HepG2 (cell line): ENCODE data around the gene QKI. TPM values are rescaled to one million over a fixed set of nuclear protein-coding genes. Genes with fewer than 3 reads are reported as not detected.

Experiments
- ATM ChIP-seq: fragments of 450-650 bp; IDR thresholded peaks from 2 replicates; pipeline ENCODE4 v1.7.1; 2017; ENCODE audit warnings: mild to moderate bottlenecking, borderline replicate concordance
- GATA4 ChIP-seq: sonication (generic); IDR thresholded peaks from 2 replicates; pipeline ENCODE4 v1.6.1; 2016; ENCODE audit warnings: antibody characterized with exemption, low read depth, borderline replicate concordance
- IRF2 ChIP-seq: IDR thresholded peaks from 2 replicates; pipeline ENCODE4 v1.6.1; 2018; ENCODE audit warnings: missing genetic modification reagents, missing compliant biosample characterization
- ISX ChIP-seq: sonication (generic); formaldehyde crosslinking; conservative IDR thresholded peaks from 2 replicates; pipeline ENCODE4 v1.5.0; 2020; ENCODE audit warnings: missing genetic modification reagents
- KMT2A ChIP-seq: sonication (generic); formaldehyde crosslinking; IDR thresholded peaks from 2 replicates; pipeline ENCODE4 v1.4.0; 2020; ENCODE audit warnings: missing genetic modification reagents
- PLRG1 ChIP-seq: fragments of 450-650 bp; conservative IDR thresholded peaks from 2 replicates; pipeline ENCODE4 v1.6.1; 2016
- POGZ ChIP-seq: sonication (generic); formaldehyde crosslinking; IDR thresholded peaks from 2 replicates; pipeline ENCODE4 v1.4.0; 2020; ENCODE audit warnings: mild to moderate bottlenecking, missing genetic modification reagents
- POLR2G ChIP-seq: fragments of 200-400 bp; formaldehyde crosslinking; IDR thresholded peaks from 2 replicates; pipeline ENCODE4 v1.6.1; 2018; ENCODE audit warnings: mild to moderate bottlenecking, low read depth, low read length, moderate library complexity
- RXRA ChIP-seq: sonication (generic); formaldehyde crosslinking; IDR thresholded peaks from 2 replicates; pipeline ENCODE4 v1.5.1; 2020; ENCODE audit warnings: missing genetic modification reagents
- SAP130 ChIP-seq: IDR thresholded peaks from 2 replicates; pipeline ENCODE4 v1.6.1; 2016; ENCODE audit warnings: low read depth
- ZFYVE20 ChIP-seq: sonication (generic); formaldehyde crosslinking; IDR thresholded peaks from 2 replicates; pipeline ENCODE4 v1.8.0; 2023; ENCODE audit warnings: low read depth, mild to moderate bottlenecking, moderate library complexity, missing genetic modification reagents, borderline replicate concordance
- ZSCAN12 ChIP-seq: sonication (generic); formaldehyde crosslinking; IDR thresholded peaks from 2 replicates; pipeline ENCODE4 v1.9.0; 2021; ENCODE audit warnings: mild to moderate bottlenecking, missing genetic modification reagents
- polyA plus RNA-seq, 8 experiments: library from polyadenylated mRNA; depleted of rRNA in 3 of 8; stranded (reverse) in 7 of 8; unstranded in 1 of 8; fragments of >200 nt; fragmentation: Illumina TruSeq in 4 of 8; extraction: Trizol in 4 of 8; gene quantifications; 2 replicates each; pipeline versions ENCODE4 v1.2.1 to v1.2.3, GENCODE V29; 2011 to 2016; ENCODE audit warnings: low read depth in 4 of 8, missing spikeins in 1 of 8, mixed read lengths in 1 of 8; ENCODE audit not compliant: insufficient read depth in 1 of 8
- total RNA-seq, 5 experiments: library from RNA; depleted of rRNA; stranded (reverse); fragments of >200 nt; fragmentation: Illumina TruSeq; extraction: Trizol; gene quantifications; 2 replicates each; pipeline ENCODE4 v1.2.3, GENCODE V29; 2016; ENCODE audit warnings: low read depth in 1 of 5
- TF ChIP-seq, protein P1 (sequence below): sonication (generic); formaldehyde crosslinking; IDR thresholded peaks from 2 replicates; pipeline ENCODE4 v1.9.0; 2021; ENCODE audit warnings: missing genetic modification reagents, borderline replicate concordance
- TF ChIP-seq, protein P2 (sequence below): sonication (generic); formaldehyde crosslinking; IDR thresholded peaks from 2 replicates; pipeline ENCODE4 v1.4.0; 2020; ENCODE audit warnings: mild to moderate bottlenecking, missing genetic modification reagents
- TF ChIP-seq, protein P3 (sequence below): IDR thresholded peaks from 2 replicates; pipeline ENCODE4 v1.6.1; 2016; ENCODE audit warnings: low read depth, control low read depth
- TF ChIP-seq, protein P4 (sequence below): sonication (generic); formaldehyde crosslinking; IDR thresholded peaks from 2 replicates; pipeline ENCODE4; 2020; ENCODE audit warnings: missing genetic modification reagents, mild to moderate bottlenecking, borderline replicate concordance
- TF ChIP-seq, protein P5 (sequence below), 2 experiments: sonication (generic) in 1 of 2; formaldehyde crosslinking in 1 of 2; IDR thresholded peaks; 2 replicates each; pipeline versions ENCODE4 v1.5.1 to v1.6.1; 2011 to 2020; ENCODE audit warnings: borderline replicate concordance in 1 of 2, low read depth in 1 of 2, low read length in 1 of 2, mild to moderate bottlenecking in 1 of 2, missing genetic modification reagents in 1 of 2, moderate library complexity in 1 of 2

Gene QKI
- total and polyA plus RNA-seq, 2 of the 13 experiments (the other 11 are each of a cell fraction or from before 2014, with no cell fraction given), result 136 to 137 TPM

DNA sequence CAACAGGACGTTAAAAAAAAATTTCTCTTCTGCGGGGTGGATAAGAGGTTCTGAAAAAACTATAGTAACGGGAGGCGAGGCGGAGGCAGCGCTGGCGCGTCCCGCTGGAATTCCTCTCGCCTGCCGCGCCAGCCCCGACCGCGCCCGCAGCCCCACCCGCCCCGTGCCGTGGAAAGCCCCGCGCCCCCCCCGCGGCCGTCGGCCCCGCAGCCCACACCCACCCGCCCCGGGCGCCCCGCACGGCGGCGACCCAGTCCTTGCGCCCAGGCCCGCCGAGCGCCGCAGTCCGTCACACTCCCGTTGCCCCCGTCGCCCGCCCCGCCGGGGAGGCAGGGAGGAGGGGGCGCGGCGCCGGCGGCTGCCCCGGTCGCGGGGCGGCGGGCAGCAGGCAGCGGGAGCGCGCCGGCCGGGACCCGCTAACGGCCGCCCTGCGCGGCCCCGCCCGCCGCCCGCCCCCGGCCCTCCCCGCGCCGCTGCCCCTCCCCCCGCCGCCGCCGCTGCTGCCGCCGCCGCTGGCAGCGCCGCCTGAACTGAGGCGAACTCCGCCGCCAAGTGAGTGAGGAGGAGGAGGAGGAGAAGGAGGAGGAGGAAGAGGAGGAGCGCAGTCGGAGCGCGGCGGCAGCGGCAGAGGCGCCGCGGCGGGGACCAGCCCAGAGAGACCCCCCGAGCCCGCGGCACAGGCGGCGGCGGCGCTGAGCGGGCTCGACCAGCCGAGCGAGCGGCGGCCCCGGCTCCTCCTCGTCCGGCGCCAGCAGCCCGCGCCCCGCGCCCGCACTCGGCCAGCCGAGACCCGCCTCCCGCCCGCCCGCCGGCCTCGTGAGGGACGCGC is at the start of gene QKI (continued):
- TF ChIP-seq ATM (no peak), ZFYVE20 (CRISPR knock-in tag) (0 out of 2 replicates have a peak, but pooled peaks have one; percentile 3), RXRA (CRISPR knock-in tag) (peak; percentile 41; the same call in 1 of the 2 replicates), ZSCAN12 (CRISPR knock-in tag) (no peak), GATA4 (peak; percentile 27; the same call in 1 of the 2 replicates), SAP130 (CRISPR knock-in tag) (peak; percentile 28; the same call in 1 of the 2 replicates), POLR2G (peak; percentile 53), PLRG1 (no peak), IRF2 (no peak), KMT2A (no peak), POGZ (CRISPR knock-in tag) (no peak), ISX (CRISPR knock-in tag) (no peak)
- TF ChIP-seq, protein P1, sequence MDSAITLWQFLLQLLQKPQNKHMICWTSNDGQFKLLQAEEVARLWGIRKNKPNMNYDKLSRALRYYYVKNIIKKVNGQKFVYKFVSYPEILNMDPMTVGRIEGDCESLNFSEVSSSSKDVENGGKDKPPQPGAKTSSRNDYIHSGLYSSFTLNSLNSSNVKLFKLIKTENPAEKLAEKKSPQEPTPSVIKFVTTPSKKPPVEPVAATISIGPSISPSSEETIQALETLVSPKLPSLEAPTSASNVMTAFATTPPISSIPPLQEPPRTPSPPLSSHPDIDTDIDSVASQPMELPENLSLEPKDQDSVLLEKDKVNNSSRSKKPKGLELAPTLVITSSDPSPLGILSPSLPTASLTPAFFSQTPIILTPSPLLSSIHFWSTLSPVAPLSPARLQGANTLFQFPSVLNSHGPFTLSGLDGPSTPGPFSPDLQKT, result no peak
- TF ChIP-seq, protein P2, sequence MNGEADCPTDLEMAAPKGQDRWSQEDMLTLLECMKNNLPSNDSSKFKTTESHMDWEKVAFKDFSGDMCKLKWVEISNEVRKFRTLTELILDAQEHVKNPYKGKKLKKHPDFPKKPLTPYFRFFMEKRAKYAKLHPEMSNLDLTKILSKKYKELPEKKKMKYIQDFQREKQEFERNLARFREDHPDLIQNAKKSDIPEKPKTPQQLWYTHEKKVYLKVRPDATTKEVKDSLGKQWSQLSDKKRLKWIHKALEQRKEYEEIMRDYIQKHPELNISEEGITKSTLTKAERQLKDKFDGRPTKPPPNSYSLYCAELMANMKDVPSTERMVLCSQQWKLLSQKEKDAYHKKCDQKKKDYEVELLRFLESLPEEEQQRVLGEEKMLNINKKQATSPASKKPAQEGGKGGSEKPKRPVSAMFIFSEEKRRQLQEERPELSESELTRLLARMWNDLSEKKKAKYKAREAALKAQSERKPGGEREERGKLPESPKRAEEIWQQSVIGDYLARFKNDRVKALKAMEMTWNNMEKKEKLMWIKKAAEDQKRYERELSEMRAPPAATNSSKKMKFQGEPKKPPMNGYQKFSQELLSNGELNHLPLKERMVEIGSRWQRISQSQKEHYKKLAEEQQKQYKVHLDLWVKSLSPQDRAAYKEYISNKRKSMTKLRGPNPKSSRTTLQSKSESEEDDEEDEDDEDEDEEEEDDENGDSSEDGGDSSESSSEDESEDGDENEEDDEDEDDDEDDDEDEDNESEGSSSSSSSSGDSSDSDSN, result peak; percentile 54; the same call in 1 of the 2 replicates
- TF ChIP-seq, protein P3, sequence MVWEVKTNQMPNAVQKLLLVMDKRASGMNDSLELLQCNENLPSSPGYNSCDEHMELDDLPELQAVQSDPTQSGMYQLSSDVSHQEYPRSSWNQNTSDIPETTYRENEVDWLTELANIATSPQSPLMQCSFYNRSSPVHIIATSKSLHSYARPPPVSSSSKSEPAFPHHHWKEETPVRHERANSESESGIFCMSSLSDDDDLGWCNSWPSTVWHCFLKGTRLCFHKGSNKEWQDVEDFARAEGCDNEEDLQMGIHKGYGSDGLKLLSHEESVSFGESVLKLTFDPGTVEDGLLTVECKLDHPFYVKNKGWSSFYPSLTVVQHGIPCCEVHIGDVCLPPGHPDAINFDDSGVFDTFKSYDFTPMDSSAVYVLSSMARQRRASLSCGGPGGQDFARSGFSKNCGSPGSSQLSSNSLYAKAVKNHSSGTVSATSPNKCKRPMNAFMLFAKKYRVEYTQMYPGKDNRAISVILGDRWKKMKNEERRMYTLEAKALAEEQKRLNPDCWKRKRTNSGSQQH (CRISPR knock-in tag), result no peak
- TF ChIP-seq, protein P4, sequence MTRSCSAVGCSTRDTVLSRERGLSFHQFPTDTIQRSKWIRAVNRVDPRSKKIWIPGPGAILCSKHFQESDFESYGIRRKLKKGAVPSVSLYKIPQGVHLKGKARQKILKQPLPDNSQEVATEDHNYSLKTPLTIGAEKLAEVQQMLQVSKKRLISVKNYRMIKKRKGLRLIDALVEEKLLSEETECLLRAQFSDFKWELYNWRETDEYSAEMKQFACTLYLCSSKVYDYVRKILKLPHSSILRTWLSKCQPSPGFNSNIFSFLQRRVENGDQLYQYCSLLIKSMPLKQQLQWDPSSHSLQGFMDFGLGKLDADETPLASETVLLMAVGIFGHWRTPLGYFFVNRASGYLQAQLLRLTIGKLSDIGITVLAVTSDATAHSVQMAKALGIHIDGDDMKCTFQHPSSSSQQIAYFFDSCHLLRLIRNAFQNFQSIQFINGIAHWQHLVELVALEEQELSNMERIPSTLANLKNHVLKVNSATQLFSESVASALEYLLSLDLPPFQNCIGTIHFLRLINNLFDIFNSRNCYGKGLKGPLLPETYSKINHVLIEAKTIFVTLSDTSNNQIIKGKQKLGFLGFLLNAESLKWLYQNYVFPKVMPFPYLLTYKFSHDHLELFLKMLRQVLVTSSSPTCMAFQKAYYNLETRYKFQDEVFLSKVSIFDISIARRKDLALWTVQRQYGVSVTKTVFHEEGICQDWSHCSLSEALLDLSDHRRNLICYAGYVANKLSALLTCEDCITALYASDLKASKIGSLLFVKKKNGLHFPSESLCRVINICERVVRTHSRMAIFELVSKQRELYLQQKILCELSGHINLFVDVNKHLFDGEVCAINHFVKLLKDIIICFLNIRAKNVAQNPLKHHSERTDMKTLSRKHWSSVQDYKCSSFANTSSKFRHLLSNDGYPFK (CRISPR knock-in tag), result no peak
- TF ChIP-seq, protein P5, sequence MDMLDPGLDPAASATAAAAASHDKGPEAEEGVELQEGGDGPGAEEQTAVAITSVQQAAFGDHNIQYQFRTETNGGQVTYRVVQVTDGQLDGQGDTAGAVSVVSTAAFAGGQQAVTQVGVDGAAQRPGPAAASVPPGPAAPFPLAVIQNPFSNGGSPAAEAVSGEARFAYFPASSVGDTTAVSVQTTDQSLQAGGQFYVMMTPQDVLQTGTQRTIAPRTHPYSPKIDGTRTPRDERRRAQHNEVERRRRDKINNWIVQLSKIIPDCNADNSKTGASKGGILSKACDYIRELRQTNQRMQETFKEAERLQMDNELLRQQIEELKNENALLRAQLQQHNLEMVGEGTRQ (IDR thresholded peaks at IDR 0.05; ENCODE audit: low read depth, low read length), result no peak
- TF ChIP-seq, protein P5 (CRISPR knock-in tag; IDR thresholded peaks at IDR 0.05; ENCODE audit: borderline replicate concordance), result 0 out of 2 replicates have a peak, but pooled peaks have one; percentile 86
